Measurements from ENCODE around the gene PAPOLG.

GRCh38 chr2:60746318-60746717 lies 9.8 kb upstream of the PAPOLG start:
- TF ChIP-seq CTCF (IDR thresholded peaks at IDR 0.05; ENCODE audit: low read length): no peak
- no peak for TF ChIP-seq EZH2 (IDR thresholded peaks at IDR 0.05; ENCODE audit: borderline replicate concordance, low read length)

All from OCI-LY1 (cell line).